K562 (cell line): Measurements from ENCODE around the gene GTF2H4. TPM values are rescaled to one million over a fixed set of nuclear protein-coding genes. Genes with fewer than 3 reads are reported as not detected.
"Not testable (repeated sequence)": the region's sequence is repeated elsewhere in the genome, so short reads cannot be mapped to it uniquely, and the experiment has no call there.

Source experiments
- ATF3 ChIP-seq, 2 experiments: fragments of 450-650 bp in 1 of 2; sonication (generic) in 1 of 2; formaldehyde crosslinking in 1 of 2; IDR thresholded peaks in 1 of 2; conservative IDR thresholded peaks in 1 of 2; 2 replicates each; pipeline versions ENCODE4 v1.6.1 to v1.8.1; 2016 to 2023; ENCODE audit warnings: mild to moderate bottlenecking in 2 of 2, moderate library complexity in 2 of 2, inconsistent platforms in 1 of 2, missing genetic modification reagents in 1 of 2
- CHCHD3 ChIP-seq: fragments of 250-450 bp; sonication (Bioruptor Pico); IDR thresholded peaks from 2 replicates; pipeline ENCODE4 v2.1.2; 2022; ENCODE audit warnings: mild to moderate bottlenecking
- DMBX1 ChIP-seq: fragments of 250-450 bp; sonication (Bioruptor Pico); IDR thresholded peaks from 2 replicates; pipeline ENCODE4 v1.8.0; 2022; ENCODE audit warnings: inconsistent platforms, mild to moderate bottlenecking, moderate library complexity, borderline replicate concordance
- GTF2A2 ChIP-seq: IDR thresholded peaks from 2 replicates; pipeline ENCODE4 v1.6.1; 2016; ENCODE audit warnings: mild to moderate bottlenecking, missing genetic modification characterization, missing compliant biosample characterization
- HSF4 ChIP-seq: fragments of 250-450 bp; sonication (Bioruptor Pico); IDR thresholded peaks from 2 replicates; pipeline ENCODE4 v2.1.2; 2022; ENCODE audit warnings: mild to moderate bottlenecking, moderate library complexity, borderline replicate concordance
- ID3 ChIP-seq, 2 experiments: fragments of 250-450 bp in 1 of 2; fragments of 450-650 bp in 1 of 2; sonication (Bioruptor Pico) in 1 of 2; IDR thresholded peaks; 2 replicates each; pipeline versions ENCODE4 v1.6.1 to v1.8.0; 2016 to 2021; ENCODE audit warnings: mild to moderate bottlenecking in 2 of 2, moderate library complexity in 2 of 2, missing compliant biosample characterization in 1 of 2, missing genetic modification characterization in 1 of 2
- MAFF ChIP-seq: IDR thresholded peaks from 2 replicates; pipeline ENCODE4 v1.6.1; 2012; ENCODE audit warnings: low read length, improper control_type of control experiment
- MECOM ChIP-seq: fragments of 250-450 bp; sonication (Bioruptor Pico); IDR thresholded peaks from 2 replicates; pipeline ENCODE4 v1.8.0; 2022; ENCODE audit warnings: inconsistent platforms
- MEF2D ChIP-seq: conservative IDR thresholded peaks from 2 replicates; pipeline ENCODE4 v1.6.1; 2016; ENCODE audit warnings: low read depth, missing genetic modification characterization, missing compliant biosample characterization
- NFE2L1 ChIP-seq: fragments of 450-650 bp; IDR thresholded peaks from 2 replicates; pipeline ENCODE4 v1.6.1; 2016; ENCODE audit warnings: missing genetic modification characterization, low read depth, mild to moderate bottlenecking, missing compliant biosample characterization, moderate library complexity, borderline replicate concordance
- NR2C1 ChIP-seq, 2 experiments: fragments of 450-650 bp; IDR thresholded peaks; 2 replicates each; pipeline ENCODE4 v1.6.1; 2017; ENCODE audit warnings: mild to moderate bottlenecking in 2 of 2, antibody characterized with exemption in 1 of 2, inconsistent platforms in 1 of 2, missing compliant biosample characterization in 1 of 2, missing genetic modification characterization in 1 of 2
- PBX2 ChIP-seq, 2 experiments: IDR thresholded peaks in 1 of 2; conservative IDR thresholded peaks in 1 of 2; 2 replicates each; pipeline ENCODE4 v1.6.1; 2016; ENCODE audit warnings: low read depth in 2 of 2, mild to moderate bottlenecking in 1 of 2, missing compliant biosample characterization in 1 of 2, missing genetic modification characterization in 1 of 2, moderate library complexity in 1 of 2
- PYGO2 ChIP-seq: fragments of 450-650 bp; IDR thresholded peaks from 2 replicates; pipeline ENCODE4 v1.6.1; 2016; ENCODE audit warnings: mild to moderate bottlenecking, missing genetic modification characterization, moderate library complexity, missing compliant biosample characterization
- TSHZ1 ChIP-seq: fragments of 250-450 bp; sonication (Bioruptor Pico); IDR thresholded peaks from 2 replicates; pipeline ENCODE4 v1.4.0; 2020; ENCODE audit warnings: mild to moderate bottlenecking, moderate library complexity
- ZBTB34 ChIP-seq: fragments of 250-450 bp; sonication (Bioruptor Pico); IDR thresholded peaks from 2 replicates; pipeline ENCODE4 v1.8.0; 2021; ENCODE audit warnings: mild to moderate bottlenecking, moderate library complexity
- ZNF316 ChIP-seq: fragments of 450-650 bp; IDR thresholded peaks from 2 replicates; pipeline ENCODE4 v1.6.1; 2016
- polyA plus RNA-seq, 8 experiments: library from polyadenylated mRNA; depleted of rRNA in 4 of 8; stranded (reverse) in 5 of 8; unstranded in 3 of 8; fragments of >200 nt; fragmentation: Nextera tagmentation in 2 of 8; fragmentation: Illumina TruSeq in 1 of 8; extraction: Ambion mirVana in 2 of 8; extraction: Trizol in 1 of 8; gene quantifications; 2 replicates each; pipeline versions ENCODE4 v1.2.1 to v1.2.3, GENCODE V29; 2011 to 2014; ENCODE audit warnings: inconsistent platforms in 1 of 8, missing spikeins in 1 of 8
- total RNA-seq, 7 experiments: library from RNA; depleted of rRNA in 6 of 7; stranded (reverse); fragments of >200 nt in 6 of 7; fragmentation: Illumina TruSeq in 2 of 7; extraction: Trizol in 2 of 7; gene quantifications; 2 replicates each; pipeline versions ENCODE4 v1.2.1 to v1.2.3, GENCODE V29; 2011 to 2021; ENCODE audit warnings: low replicate concordance in 1 of 7

The GTF2H4 gene
- total and polyA plus RNA-seq, 9 of the 15 experiments (the other 6 are each of a cell fraction or from before 2014, with no cell fraction given) = 3.6 to 86.1 (median 39.6) TPM

GRCh38 chr6:30873795-30874194 lies 34.2 kb upstream of the GTF2H4 start (continued):
- TF ChIP-seq CHCHD3 (CRISPR knock-in tag) (0 out of 2 replicates have a peak, but pooled peaks have one; percentile 56), TSHZ1 (CRISPR knock-in tag) (0 out of 2 replicates have a peak, but pooled peaks have one; percentile 8), MAFF (peak; percentile 83), HSF4 (CRISPR knock-in tag) (peak; percentile 65; the same call in 1 of the 2 replicates), GTF2A2 (tag) (peak; percentile 83), NR2C1 (tag; IDR thresholded peaks at IDR 0.05) (peak; percentile 77), NFE2L1 (tag) (0 out of 2 replicates have a peak, but pooled peaks have one; percentile 12), ATF3 (CRISPR knock-in tag; conservative IDR thresholded peaks at IDR 0.05) (0 out of 2 replicates have a peak, but pooled peaks have one; percentile 22), MECOM (CRISPR knock-in tag) (0 out of 2 replicates have a peak, but pooled peaks have one; percentile 40), PBX2 (tag; conservative IDR thresholded peaks at IDR 0.05; ENCODE audit: low read depth) (0 out of 2 replicates have a peak, but pooled peaks have one; percentile 9), ID3 (tag; IDR thresholded peaks at IDR 0.05) (peak; percentile 91), DMBX1 (CRISPR knock-in tag) (peak; percentile 87), PYGO2 (peak; percentile 75; the same call in 1 of the 2 replicates), ZNF316 (peak; percentile 98), MEF2D (tag) (peak; percentile 61), ZBTB34 (CRISPR knock-in tag) (0 out of 2 replicates have a peak, but pooled peaks have one; percentile 58)
- TF ChIP-seq NR2C1 (IDR thresholded peaks at IDR 0.05); ATF3 (IDR thresholded peaks at IDR 0.05); PBX2 (CRISPR knock-in tag; IDR thresholded peaks at IDR 0.05; ENCODE audit: low read depth); ID3 (CRISPR knock-in tag; IDR thresholded peaks at IDR 0.05): not testable (repeated sequence)
